Neuron (in vitro differentiated cells): ENCODE results near the gene SORBS1.

ENCODE experiments used
- H2AFZ ChIP-seq: one replicate; pipeline ENCODE4 v1.6.1; 2013; ENCODE audit warnings: low read depth, mild to moderate bottlenecking, inconsistent platforms, low read length, moderate library complexity
- H3K27me3 ChIP-seq: one replicate; pipeline ENCODE4 v1.6.1; 2013; ENCODE audit warnings: low read length; ENCODE audit not compliant: insufficient read depth
- H3K36me3 ChIP-seq: one replicate; pipeline ENCODE4 v1.6.1; 2013; ENCODE audit warnings: low read length; ENCODE audit not compliant: insufficient read depth
- H3K4me1 ChIP-seq: one replicate; pipeline ENCODE4 v1.6.1; 2013; ENCODE audit warnings: low read length; ENCODE audit not compliant: insufficient read depth
- H3K4me3 ChIP-seq: 2 replicates; pipeline ENCODE4 v1.5.1; 2013; ENCODE audit warnings: mild to moderate bottlenecking, low read length, moderate library complexity
- H3K9me3 ChIP-seq: one replicate; pipeline ENCODE4 v1.6.1; 2013; ENCODE audit warnings: low read length

SORBS1 gene

GRCh38 chr10:95531994-95532399, 29.2 kb downstream of the SORBS1 start:
- Histone ChIP-seq H3K36me3 (no peaks in the 10 kb centered on the region), H3K4me3 (no peak overlapping the region), H3K4me1 (peaks cover 9% of the 10 kb centered on the region), H3K27me3 (no peaks in the 10 kb centered on the region), H2AFZ (no peak overlapping the region), H3K9me3 (peaks cover 2% of the 10 kb centered on the region)

- Histone ChIP-seq H3K27me3 (no peaks in the 10 kb centered on the region), H3K36me3 (no peaks in the 10 kb centered on the region), H3K9me3 (peaks cover 2% of the 10 kb centered on the region), H2AFZ (no peak overlapping the region), H3K4me3 (no peak overlapping the region), H3K4me1 (peaks cover 9% of the 10 kb centered on the region)
These were observed 29.9 kb downstream of the SORBS1 start for GRCh38 chr10:95531058-95531809.

GRCh38 chr10:95530561-95530960, 30.6 kb downstream of the SORBS1 start:
- Histone ChIP-seq H3K4me1 (peaks cover 9% of the 10 kb centered on the region), H2AFZ (no peak overlapping the region), H3K9me3 (peaks cover 2% of the 10 kb centered on the region), H3K4me3 (no peak overlapping the region), H3K36me3 (no peaks in the 10 kb centered on the region), H3K27me3 (no peaks in the 10 kb centered on the region)

- H3K27me3 ChIP-seq, result no peaks in the 10 kb centered on the region
- peaks cover 9% of the 10 kb centered on the region for H3K4me1 ChIP-seq
- no peaks in the 10 kb centered on the region for H3K36me3 ChIP-seq
- no peak overlapping the region for H3K4me3 ChIP-seq
- H3K9me3 ChIP-seq, result peaks cover 2% of the 10 kb centered on the region
- H2AFZ ChIP-seq, result no peak overlapping the region
These were observed 31.1 kb downstream of the SORBS1 start for GRCh38 chr10:95530029-95530428.

- H3K27me3 ChIP-seq, result no peaks in the 10 kb centered on the region
- H2AFZ ChIP-seq, result no peak overlapping the region
- H3K9me3 ChIP-seq, result no peaks in the 10 kb centered on the region
- H3K4me3 ChIP-seq, result no peak overlapping the region
- no peaks in the 10 kb centered on the region for H3K36me3 ChIP-seq
- peaks cover 9% of the 10 kb centered on the region for H3K4me1 ChIP-seq
These were observed 35.1 kb downstream of the SORBS1 start for GRCh38 chr10:95526044-95526443.

GRCh38 chr10:95525033-95525418, 36.1 kb downstream of the SORBS1 start:
- Histone ChIP-seq H3K27me3 (no peaks in the 10 kb centered on the region), H3K36me3 (no peaks in the 10 kb centered on the region), H3K4me1 (peaks cover 9% of the 10 kb centered on the region), H2AFZ (no peak overlapping the region), H3K9me3 (no peaks in the 10 kb centered on the region), H3K4me3 (no peak overlapping the region)

GRCh38 chr10:95524358-95525032, 36.7 kb downstream of the SORBS1 start:
- Histone ChIP-seq H3K36me3 (no peaks in the 10 kb centered on the region), H3K4me1 (peaks cover 7% of the 10 kb centered on the region), H3K9me3 (no peaks in the 10 kb centered on the region)

GRCh38 chr10:95522117-95522516, 39.1 kb downstream of the SORBS1 start:
- no peaks in the 10 kb centered on the region for H3K36me3 ChIP-seq
- H2AFZ ChIP-seq, result no peak overlapping the region
- no peak overlapping the region for H3K4me3 ChIP-seq
- no peaks in the 10 kb centered on the region for H3K27me3 ChIP-seq
- H3K9me3 ChIP-seq, result no peaks in the 10 kb centered on the region
- no peaks in the 10 kb centered on the region for H3K4me1 ChIP-seq

More at GRCh38 chr10:95524358-95525032, 36.7 kb downstream of the SORBS1 start:
- Histone ChIP-seq H3K4me3 (no peak overlapping the region), H3K27me3 (no peaks in the 10 kb centered on the region), H2AFZ (no peak overlapping the region)

GRCh38 chr10:95520617-95521016, 40.6 kb downstream of the SORBS1 start:
- Histone ChIP-seq H3K4me3 (no peak overlapping the region), H3K36me3 (no peaks in the 10 kb centered on the region), H3K4me1 (no peaks in the 10 kb centered on the region), H2AFZ (no peak overlapping the region), H3K9me3 (no peaks in the 10 kb centered on the region), H3K27me3 (no peaks in the 10 kb centered on the region)

GRCh38 chr10:95518455-95519452, 42.4 kb downstream of the SORBS1 start:
- H3K9me3 ChIP-seq, result no peaks in the 10 kb centered on the region
- no peak overlapping the region for H3K4me3 ChIP-seq
- no peaks in the 10 kb centered on the region for H3K36me3 ChIP-seq
- H2AFZ ChIP-seq, result no peak overlapping the region
- no peaks in the 10 kb centered on the region for H3K27me3 ChIP-seq
- H3K4me1 ChIP-seq, result no peaks in the 10 kb centered on the region

- no peaks in the 10 kb centered on the region for H3K36me3 ChIP-seq
- no peaks in the 10 kb centered on the region for H3K4me1 ChIP-seq
- H3K4me3 ChIP-seq, result no peak overlapping the region
- no peaks in the 10 kb centered on the region for H3K27me3 ChIP-seq
- no peaks in the 10 kb centered on the region for H3K9me3 ChIP-seq
- no peak overlapping the region for H2AFZ ChIP-seq
These were observed 43.4 kb downstream of the SORBS1 start for GRCh38 chr10:95517536-95518454.

GRCh38 chr10:95516774-95517373, 44.3 kb downstream of the SORBS1 start:
- Histone ChIP-seq H3K36me3 (no peaks in the 10 kb centered on the region), H2AFZ (no peak overlapping the region), H3K4me1 (no peaks in the 10 kb centered on the region), H3K9me3 (no peaks in the 10 kb centered on the region), H3K4me3 (no peak overlapping the region), H3K27me3 (no peaks in the 10 kb centered on the region)
